Right ventricle myocardium inferior (tissue), 1 donor: ENCODE results near the gene CYP26B1. TPM values are rescaled to one million over a fixed set of nuclear protein-coding genes. Genes with fewer than 3 reads are reported as not detected.

Source experiments
- ATAC-seq: fragments of 200-7000 bp; cut with Tn5 transposase; one replicate; pipeline ENCODE4 v1.9.1; 2020; ENCODE audit warnings: mild to moderate bottlenecking, moderate library complexity
- DNase-seq: peaks from one replicate; pipeline ENCODE4 v3.0.0; 2021; ENCODE audit errors: missing footprints
- intact Hi-C: fragments of 100-400 bp; cut with DNase I; formaldehyde crosslinking; loops from one replicate; pipeline ENCODE4 v1.11.0; 2022
- total RNA-seq: library from RNA; stranded (reverse); fragmentation: NEBNext Ultra II Directional; extraction: Animal tissue kit (Norgen Biotek cat#: 25700); gene quantifications from one replicate; pipeline ENCODE4 v1.2.1, GENCODE V29; 2021
- donor health status: DM: no; HTN: yes; CAD: no; lungs with severe emphysema.

The CYP26B1 gene
- total RNA-seq, 1 donor from 2014 or later: 5.4 TPM

- peak; percentile 38 for ATAC-seq
- intact Hi-C loops: loop anchor here (5.0 kb wide), 1 partner anchor 538 kb away; no protein-coding TSS in a partner anchor
- no peak for DNase-seq
Measured at GRCh38 chr2:72145289-72145657, 2.4 kb downstream of the CYP26B1 start.

- ATAC-seq: peak; percentile 64
- intact Hi-C loops: loop anchor here (5.0 kb wide), 1 partner anchor 537 kb away; no protein-coding TSS in a partner anchor
- peak; percentile 77 for DNase-seq
Measured at GRCh38 chr2:72144632-72145288, 2.9 kb downstream of the CYP26B1 start.

DNA sequence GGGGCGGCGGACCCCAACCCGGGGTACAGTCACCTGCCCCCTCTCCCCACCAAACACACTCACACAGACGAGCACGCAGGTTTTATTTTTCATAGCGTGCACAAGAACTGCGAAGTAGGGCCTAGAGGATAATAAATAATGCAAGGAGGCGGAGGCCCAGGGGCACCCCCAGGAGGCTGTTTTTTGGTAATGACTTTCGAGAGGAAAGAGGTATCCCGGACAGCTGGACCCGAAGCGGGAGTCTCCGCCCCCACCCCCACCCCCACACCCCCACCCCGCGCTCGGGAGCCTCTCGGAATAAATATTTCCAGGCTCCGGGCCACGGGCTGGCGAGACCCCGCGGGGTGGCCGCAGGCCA lies 3.4 kb downstream of the CYP26B1 start:
- ATAC-seq (no peak), DNase-seq (no peak)
- intact Hi-C loops: no loop called here

- intact Hi-C loops: no loop called here
- peak; percentile 65 for DNase-seq
- ATAC-seq: peak; percentile 14
Measured at GRCh38 chr2:72143441-72144273, 4.0 kb downstream of the CYP26B1 start.

DNA sequence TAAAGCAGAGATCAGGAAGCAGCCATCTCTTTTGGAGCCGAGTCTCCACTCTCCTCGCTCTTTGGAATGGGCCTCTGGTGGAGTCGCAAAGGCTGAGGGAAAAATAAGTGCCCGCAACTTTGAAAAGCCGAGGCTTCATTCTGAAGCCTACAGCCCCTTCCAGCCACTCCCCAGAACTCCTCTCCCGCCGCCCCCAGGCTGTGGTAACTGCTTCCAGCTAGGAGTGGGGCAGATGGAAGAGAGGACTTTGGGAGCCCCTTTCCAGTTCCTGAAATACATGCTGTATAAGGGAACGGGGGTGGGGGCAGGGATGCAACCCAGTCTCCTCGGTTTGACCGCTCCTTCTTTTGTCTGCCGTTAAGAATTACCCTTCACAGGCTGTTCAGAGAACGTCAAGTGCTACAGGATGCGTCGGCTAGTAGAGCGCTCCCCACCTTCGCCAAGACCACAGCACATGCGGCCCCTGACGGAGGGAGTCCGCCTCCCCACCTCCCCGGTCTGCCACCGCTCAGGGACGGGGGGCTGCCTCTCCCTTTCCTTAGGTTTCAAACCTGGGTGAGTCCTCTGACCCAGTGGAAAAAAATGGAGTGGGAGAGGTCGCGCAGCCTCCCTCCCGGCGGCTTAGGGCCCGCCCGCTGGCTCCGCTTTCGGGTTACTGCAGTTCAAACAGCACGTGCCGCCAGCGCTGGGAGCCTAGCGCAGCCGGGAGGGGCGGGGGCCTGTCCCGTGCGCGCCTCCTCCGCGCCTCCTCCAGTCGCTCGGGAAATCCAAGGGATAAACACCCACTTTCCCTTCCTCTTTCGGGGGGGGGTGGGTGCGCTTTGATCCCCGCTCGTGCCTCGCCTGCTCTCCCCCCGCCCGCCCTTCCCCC lies 4.9 kb downstream of the CYP26B1 start:
- DNase-seq: peak; percentile 90
- peak; percentile 70 for ATAC-seq
- intact Hi-C loops: no loop called here

DNA sequence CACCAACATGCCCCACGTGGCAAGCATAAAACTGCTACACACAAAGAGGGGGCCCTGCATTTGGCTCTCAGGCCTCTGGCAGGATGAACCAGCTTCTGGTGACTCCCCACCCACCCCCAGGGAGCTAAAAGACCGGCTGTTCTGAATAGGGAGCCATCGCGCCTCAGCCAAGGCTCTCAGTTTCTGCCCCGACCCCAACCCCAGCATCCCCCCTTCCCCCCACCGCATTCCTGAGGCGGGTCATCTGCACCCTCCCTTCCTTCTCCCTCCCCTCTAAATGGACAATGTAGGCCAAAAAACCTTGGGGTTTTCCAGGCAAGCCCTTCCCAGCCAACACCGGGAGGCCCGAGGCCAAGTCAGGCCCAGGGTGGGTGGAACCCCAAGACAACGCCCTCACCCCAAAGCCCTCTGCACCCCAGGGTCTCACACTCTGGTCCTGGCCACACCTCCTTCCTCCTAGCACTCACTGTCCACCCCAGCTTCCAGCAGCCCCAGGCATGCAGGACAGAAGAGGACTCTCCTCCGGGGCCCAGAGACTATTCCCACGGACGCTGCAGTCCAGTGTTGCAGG lies 5.7 kb downstream of the CYP26B1 start:
- DNase-seq (no peak), ATAC-seq (no peak)
- intact Hi-C loops: no loop called here

DNA sequence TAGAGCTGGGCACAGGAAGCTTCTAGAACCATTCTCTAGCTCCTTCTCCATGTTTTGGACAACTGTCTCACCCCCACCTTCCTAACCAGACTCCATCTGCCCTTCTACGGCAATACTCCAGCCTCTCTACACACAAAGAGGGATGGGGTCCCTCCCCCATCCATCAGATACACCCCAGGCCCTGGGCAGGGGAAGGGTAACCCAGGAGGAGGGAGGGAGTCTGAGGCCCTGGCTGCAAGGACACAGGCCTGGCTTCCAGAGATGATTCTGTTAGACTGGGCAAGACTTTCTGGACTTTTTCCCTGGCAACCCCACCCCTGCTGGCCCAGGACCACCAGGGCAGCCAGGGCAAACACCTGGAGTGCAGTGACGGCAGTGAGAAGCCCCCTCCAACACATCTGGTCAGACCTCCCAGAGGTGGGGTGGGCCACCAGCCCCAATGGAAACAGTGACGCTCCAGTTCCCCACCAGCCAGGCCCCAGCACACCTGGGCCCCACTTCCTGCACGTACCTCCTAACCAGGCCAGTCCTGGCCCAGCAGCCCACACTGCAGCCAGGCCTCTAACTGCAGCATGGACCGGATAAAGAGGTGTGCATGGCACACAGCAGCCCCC lies 6.5 kb downstream of the CYP26B1 start:
- intact Hi-C loops: no loop called here
- ATAC-seq (no peak), DNase-seq (no peak)

- DNase-seq: no peak
- ATAC-seq: no peak
- intact Hi-C loops: no loop called here
Measured at GRCh38 chr2:72140621-72140960, 7.1 kb downstream of the CYP26B1 start.

DNA sequence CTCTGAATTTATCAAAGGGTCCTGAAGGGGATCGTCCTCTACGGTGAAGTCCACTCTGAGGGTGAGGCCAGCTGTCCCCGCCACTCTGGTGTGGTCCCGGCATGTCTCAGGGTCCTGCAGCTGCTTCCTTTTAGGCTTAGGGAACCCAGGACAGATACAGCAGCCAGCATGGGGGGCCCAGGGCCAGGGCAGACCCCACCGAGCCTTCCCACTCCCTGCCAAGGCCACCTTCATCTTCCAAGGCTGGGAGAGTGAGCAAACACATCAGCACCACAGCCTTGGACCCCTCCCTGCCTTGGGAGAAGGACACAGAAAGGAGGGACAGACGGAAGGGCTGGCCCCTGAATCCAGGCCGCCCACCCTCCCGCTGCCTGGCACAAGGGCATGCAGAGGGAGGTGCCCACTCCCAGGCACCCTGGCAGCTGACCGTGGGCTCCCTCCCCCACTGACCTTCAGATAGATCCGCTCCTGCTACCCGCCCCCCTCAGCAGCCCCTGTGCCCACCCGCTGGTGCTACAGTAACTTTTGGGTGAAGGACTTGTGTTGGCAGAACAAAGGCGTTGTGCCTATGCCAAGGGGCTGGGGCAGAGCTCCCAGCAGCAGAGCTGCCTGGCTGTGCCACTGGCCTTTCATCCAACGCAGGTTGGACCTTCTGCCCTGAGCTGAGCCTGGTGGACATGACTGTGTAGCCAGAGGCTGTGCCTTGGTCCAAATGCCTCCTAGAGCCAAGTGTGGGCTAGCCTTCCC lies 7.6 kb downstream of the CYP26B1 start:
- DNase-seq (no peak), ATAC-seq (no peak)
- intact Hi-C loops: no loop called here

- no peak for DNase-seq
- intact Hi-C loops: no loop called here
- ATAC-seq: no peak
Measured at GRCh38 chr2:72139471-72139873, 8.2 kb downstream of the CYP26B1 start.

DNA sequence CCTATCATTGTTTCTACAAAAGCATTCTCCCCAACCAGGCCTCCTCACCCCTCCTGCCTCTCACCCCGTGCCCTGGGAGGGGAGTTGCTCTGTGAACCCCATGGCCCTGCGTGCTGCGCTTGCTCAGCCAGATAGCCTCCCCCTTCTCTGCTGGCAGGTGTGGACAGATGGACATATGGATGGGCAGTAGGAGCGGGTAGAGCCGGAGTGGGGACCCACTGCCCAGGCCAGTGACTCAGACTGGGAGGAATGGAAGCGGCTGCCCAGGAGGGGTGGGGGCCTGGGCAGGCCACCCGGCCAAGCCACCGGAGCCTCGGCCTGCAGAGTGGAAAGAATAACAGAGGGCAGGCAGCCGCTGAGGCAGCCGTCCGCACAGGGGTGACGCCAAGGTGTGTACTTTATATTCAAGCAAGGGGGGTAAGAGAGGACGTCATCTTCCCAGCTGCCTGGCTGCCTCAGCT lies 8.7 kb downstream of the CYP26B1 start:
- ATAC-seq: no peak
- intact Hi-C loops: no loop called here
- DNase-seq: no peak

DNA sequence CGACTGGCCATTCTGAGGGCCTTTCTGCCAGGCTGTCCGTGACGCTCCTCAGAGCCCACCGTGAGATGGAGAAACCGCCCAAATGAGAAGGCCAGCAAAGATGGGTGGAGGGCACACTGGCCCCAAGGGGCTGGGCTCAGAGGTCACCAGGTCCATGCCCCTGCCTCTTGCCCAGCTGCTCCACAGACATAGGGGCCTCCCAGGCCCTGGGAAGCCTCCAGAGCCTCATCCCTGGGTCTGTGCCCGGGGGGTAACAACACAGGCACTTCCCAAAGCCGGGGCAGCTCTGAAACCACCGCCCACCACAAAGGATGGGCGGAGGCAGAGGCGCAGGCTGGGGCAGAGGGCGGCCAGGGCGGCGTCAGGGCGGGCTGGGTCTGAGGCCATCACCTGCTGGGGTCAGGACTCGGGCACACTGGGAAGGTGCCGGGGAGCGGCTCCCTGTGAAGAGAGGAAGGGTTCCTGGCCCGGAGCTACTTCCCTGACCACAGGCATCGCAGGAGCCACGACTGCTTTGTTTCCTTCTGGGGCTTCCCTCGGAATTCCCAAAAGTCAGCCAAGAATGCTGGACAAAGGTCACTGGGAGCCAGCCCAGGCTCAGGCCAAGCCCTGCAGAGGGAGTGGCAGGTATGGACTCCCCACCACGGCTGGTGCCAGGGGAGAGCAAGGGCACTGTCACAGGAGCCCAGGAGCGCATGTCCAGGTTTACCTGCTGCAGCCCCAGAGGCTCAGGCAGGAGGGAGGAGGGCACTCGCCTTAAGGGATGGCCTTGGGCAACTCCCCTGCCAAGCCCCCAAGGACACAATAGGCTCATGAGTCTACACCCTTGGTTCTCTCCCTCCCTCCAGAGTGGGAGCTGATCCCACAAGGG lies 9.4 kb downstream of the CYP26B1 start:
- ATAC-seq: no peak
- intact Hi-C loops: no loop called here
- DNase-seq: no peak

- DNase-seq (no peak), ATAC-seq (peak; percentile 58)
- intact Hi-C loops: no loop called here
Measured at GRCh38 chr2:72137498-72138010, 10.1 kb downstream of the CYP26B1 start.

- DNase-seq (no peak), ATAC-seq (no peak)
- intact Hi-C loops: no loop called here
Measured at GRCh38 chr2:72136933-72137497, 10.6 kb downstream of the CYP26B1 start.

DNA sequence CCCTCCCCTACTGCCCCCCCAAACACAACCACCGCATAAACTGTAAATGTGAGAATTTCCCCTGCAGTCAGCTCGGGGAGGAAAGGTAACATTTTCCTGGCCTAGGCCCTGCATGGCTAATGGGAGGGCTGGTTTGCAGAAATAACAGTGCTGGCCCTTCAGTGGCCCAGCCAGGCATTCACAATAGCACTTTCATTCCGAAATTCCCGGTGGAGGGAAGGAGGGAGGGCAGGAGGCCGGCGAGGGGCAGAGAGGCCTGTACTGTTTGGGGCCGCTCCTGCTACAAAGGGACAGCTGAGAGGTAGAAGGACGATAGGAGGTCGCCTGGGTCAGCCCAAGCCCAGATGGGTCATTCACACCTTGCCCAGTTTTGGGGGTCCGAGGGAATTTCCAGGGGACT lies 11.3 kb downstream of the CYP26B1 start:
- ATAC-seq (no peak), DNase-seq (no peak)
- intact Hi-C loops: no loop called here

GRCh38 chr2:72135921-72136320 lies 11.7 kb downstream of the CYP26B1 start:
- intact Hi-C loops: no loop called here
- no peak for DNase-seq
- no peak for ATAC-seq
